Measurements from ENCODE around the gene ADRM1.

- TF ChIP-seq CTCF (conservative IDR thresholded peaks at IDR 0.05; ENCODE audit: low read depth, low read length) (no peak), FOS (IDR thresholded peaks at IDR 0.05; ENCODE audit: low read depth, low read length) (no peak), RAD21 (IDR thresholded peaks at IDR 0.05; ENCODE audit: low read length) (no peak), BHLHE40 (IDR thresholded peaks at IDR 0.05; ENCODE audit: low read depth, low read length) (no peak), MXI1 (IDR thresholded peaks at IDR 0.05; ENCODE audit: borderline replicate concordance, low read depth, low read length) (no peak), CEBPB (IDR thresholded peaks at IDR 0.05; ENCODE audit: low read depth, low read length) (no peak)
- TF ChIP-seq, protein P1, sequence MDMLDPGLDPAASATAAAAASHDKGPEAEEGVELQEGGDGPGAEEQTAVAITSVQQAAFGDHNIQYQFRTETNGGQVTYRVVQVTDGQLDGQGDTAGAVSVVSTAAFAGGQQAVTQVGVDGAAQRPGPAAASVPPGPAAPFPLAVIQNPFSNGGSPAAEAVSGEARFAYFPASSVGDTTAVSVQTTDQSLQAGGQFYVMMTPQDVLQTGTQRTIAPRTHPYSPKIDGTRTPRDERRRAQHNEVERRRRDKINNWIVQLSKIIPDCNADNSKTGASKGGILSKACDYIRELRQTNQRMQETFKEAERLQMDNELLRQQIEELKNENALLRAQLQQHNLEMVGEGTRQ (IDR thresholded peaks at IDR 0.05; ENCODE audit: low read depth, low read length), result no peak
These were observed 44.6 kb downstream of the ADRM1 start for GRCh38 chr20:62347445-62347844.
